Measurements from ENCODE around the gene TPRA1. TPM values are rescaled to one million over a fixed set of nuclear protein-coding genes. Genes with fewer than 3 reads are reported as not detected.

The TPRA1 gene
- total RNA-seq, 2 experiments from 2014 or later = 26.6 to 28.0 TPM

- POLR2A ChIA-PET = interaction anchor here (2.6 to 6.1 kb wide), 2 partner anchors 14 to 16 kb away, joined by 8 to 50 read pairs; partner anchors contain the start of gene TPRA1
Measured at GRCh38 chr3:127604035-127604434, 13.5 kb upstream of the TPRA1 start.

GRCh38 chr3:127600749-127601456, 10.4 kb upstream of the TPRA1 start:
- Mint-ChIP-seq H3K36me3 (ENCODE audit: low read depth) (peaks cover 65% of the 10 kb centered on the region), H3K27ac (no peak overlapping the region), H3K4me3 (peak overlapping the region; percentile 91), H3K9me3 (no peaks in the 10 kb centered on the region), H3K27me3 (no peaks in the 10 kb centered on the region), H3K4me1 (ENCODE audit: low read depth) (peaks cover 41% of the 10 kb centered on the region)
- ATAC-seq = no peak
- CTCF ChIA-PET = no interaction called here
- no peak for TF ChIP-seq CTCF (IDR thresholded peaks at IDR 0.05)
- intact Hi-C loops (cut with micrococcal nuclease) = no loop called here
- POLR2A ChIA-PET = interaction anchor here (1.9 to 5.8 kb wide), 3 partner anchors 9 to 11 kb away, joined by 12 to 74 read pairs (median 14); partner anchors contain the start of gene TPRA1
- DNase-seq = no peak

More at GRCh38 chr3:127604035-127604434, 13.5 kb upstream of the TPRA1 start:
- no peak for ATAC-seq
- CTCF ChIA-PET = no interaction called here
- intact Hi-C loops (cut with micrococcal nuclease) = no loop called here
- Mint-ChIP-seq H3K4me1 (ENCODE audit: low read depth) (peaks cover 34% of the 10 kb centered on the region), H3K27me3 (no peaks in the 10 kb centered on the region), H3K36me3 (ENCODE audit: low read depth) (peaks cover 88% of the 10 kb centered on the region), H3K9me3 (no peaks in the 10 kb centered on the region), H3K27ac (no peak overlapping the region), H3K4me3 (no peak overlapping the region)
- DNase-seq = no peak
- TF ChIP-seq CTCF (IDR thresholded peaks at IDR 0.05) = no peak

- ATAC-seq = no peak
- intact Hi-C loops (cut with micrococcal nuclease) = no loop called here
- POLR2A ChIA-PET = interaction anchor here (0.6 to 5.8 kb wide), 18 partner anchors 8 to 1124 kb away, joined by 3 to 74 read pairs (median 6); partner anchors contain the start of genes ABTB1, PODXL2 and TPRA1
- Mint-ChIP-seq H3K27me3 (no peaks in the 10 kb centered on the region), H3K27ac (peak overlapping the region; percentile 98), H3K4me3 (peak overlapping the region; percentile 91), H3K4me1 (ENCODE audit: low read depth) (peaks cover 39% of the 10 kb centered on the region), H3K9me3 (no peaks in the 10 kb centered on the region), H3K36me3 (ENCODE audit: low read depth) (peaks cover 48% of the 10 kb centered on the region)
- TF ChIP-seq CTCF (IDR thresholded peaks at IDR 0.05) = no peak
- DNase-seq = no peak
- CTCF ChIA-PET = interaction anchor here (1.1 to 2.4 kb wide), 4 partner anchors 24 to 1018 kb away, joined by 3 to 11 read pairs (median 6); no protein-coding TSS in a partner anchor
Measured at GRCh38 chr3:127598841-127599570, 8.5 kb upstream of the TPRA1 start.

GRCh38 chr3:127597020-127597771, 6.7 kb upstream of the TPRA1 start:
- H3K4me3 Mint-ChIP-seq = peak overlapping the region; percentile 91
- no peaks in the 10 kb centered on the region for H3K9me3 Mint-ChIP-seq
- intact Hi-C loops (cut with micrococcal nuclease) = no loop called here
- H3K27me3 Mint-ChIP-seq = no peaks in the 10 kb centered on the region
- DNase-seq (peak; percentile 24), ATAC-seq (no peak)
- POLR2A ChIA-PET = interaction anchor here (0.8 to 5.8 kb wide), 12 partner anchors 10 to 526 kb away, joined by 3 to 74 read pairs (median 10); partner anchors contain the start of genes PODXL2 and RUVBL1
- CTCF ChIA-PET = interaction anchor here (2.4 to 2.8 kb wide), 2 partner anchors 22 to 50 kb away, joined by 8 to 19 read pairs; no protein-coding TSS in a partner anchor
- peak overlapping the region; percentile 98 for H3K27ac Mint-ChIP-seq
- H3K4me1 Mint-ChIP-seq (ENCODE audit: low read depth) = peaks cover 32% of the 10 kb centered on the region
- peaks cover 37% of the 10 kb centered on the region for H3K36me3 Mint-ChIP-seq (ENCODE audit: low read depth)
- TF ChIP-seq CTCF (IDR thresholded peaks at IDR 0.05) = no peak

Measured in activated CD8-positive, alpha-beta T cell treated with anti-CD3 and anti-CD28 coated beads for 36 hours (primary cell).